HG02642 (cell line): ENCODE data around the gene CDR2L.

Source experiments
- ATAC-seq: cut with Tn5 transposase; IDR thresholded peaks from one replicate; pipeline ENCODE4 v1.9.1; 2021; ENCODE audit warnings: mild to moderate bottlenecking; ENCODE audit not compliant: unreplicated experiment, poor library complexity

The CDR2L gene

GRCh38 chr17:74987418-74987908 is at the start of gene CDR2L:
Gene CDR2L (plus strand): TSS chr17:74987632. CDS start chr17:74988044, 412 bp downstream.
- ATAC-seq, result peak; percentile 93

GRCh38 chr17:74938194-74938950 is 49.1 kb upstream of the CDR2L start:
- no peak for ATAC-seq

- no peak for ATAC-seq
Observed at GRCh38 chr17:74939534-74939933, 47.9 kb upstream of the CDR2L start.

GRCh38 chr17:74941128-74941725 is 46.2 kb upstream of the CDR2L start:
- no peak for ATAC-seq

GRCh38 chr17:74943808-74944522 is 43.5 kb upstream of the CDR2L start:
- no peak for ATAC-seq

- ATAC-seq, result no peak
Observed at GRCh38 chr17:74945543-74945942, 41.9 kb upstream of the CDR2L start.

- no peak for ATAC-seq
Observed at GRCh38 chr17:74946641-74947040, 40.8 kb upstream of the CDR2L start.

- no peak for ATAC-seq
Observed at GRCh38 chr17:74947041-74947754, 40.2 kb upstream of the CDR2L start.

GRCh38 chr17:74949455-74950115 is 37.8 kb upstream of the CDR2L start:
- no peak for ATAC-seq

- no peak for ATAC-seq
Observed at GRCh38 chr17:74950207-74950606, 37.2 kb upstream of the CDR2L start.

- no peak for ATAC-seq
Observed at GRCh38 chr17:74951065-74951464, 36.4 kb upstream of the CDR2L start.

GRCh38 chr17:74951680-74952421 is 35.6 kb upstream of the CDR2L start:
- ATAC-seq, result no peak

GRCh38 chr17:74952431-74953133 is 34.9 kb upstream of the CDR2L start:
- ATAC-seq, result no peak

GRCh38 chr17:74953134-74953687 is 34.2 kb upstream of the CDR2L start:
- no peak for ATAC-seq

- no peak for ATAC-seq
Observed at GRCh38 chr17:74954115-74954514, 33.3 kb upstream of the CDR2L start.

GRCh38 chr17:74954665-74955421 is 32.6 kb upstream of the CDR2L start:
- no peak for ATAC-seq

GRCh38 chr17:74956093-74956492 is 31.3 kb upstream of the CDR2L start:
- ATAC-seq, result no peak
